Measurements from ENCODE around the gene ZNF586. TPM values are rescaled to one million over a fixed set of nuclear protein-coding genes. Genes with fewer than 3 reads are reported as not detected.
"Not testable (repeated sequence)": the region's sequence is repeated elsewhere in the genome, so short reads cannot be mapped to it uniquely, and the experiment has no call there.

The ZNF586 gene
- 10.1 and 12.9 TPM in 2 replicates for total RNA-seq

DNA sequence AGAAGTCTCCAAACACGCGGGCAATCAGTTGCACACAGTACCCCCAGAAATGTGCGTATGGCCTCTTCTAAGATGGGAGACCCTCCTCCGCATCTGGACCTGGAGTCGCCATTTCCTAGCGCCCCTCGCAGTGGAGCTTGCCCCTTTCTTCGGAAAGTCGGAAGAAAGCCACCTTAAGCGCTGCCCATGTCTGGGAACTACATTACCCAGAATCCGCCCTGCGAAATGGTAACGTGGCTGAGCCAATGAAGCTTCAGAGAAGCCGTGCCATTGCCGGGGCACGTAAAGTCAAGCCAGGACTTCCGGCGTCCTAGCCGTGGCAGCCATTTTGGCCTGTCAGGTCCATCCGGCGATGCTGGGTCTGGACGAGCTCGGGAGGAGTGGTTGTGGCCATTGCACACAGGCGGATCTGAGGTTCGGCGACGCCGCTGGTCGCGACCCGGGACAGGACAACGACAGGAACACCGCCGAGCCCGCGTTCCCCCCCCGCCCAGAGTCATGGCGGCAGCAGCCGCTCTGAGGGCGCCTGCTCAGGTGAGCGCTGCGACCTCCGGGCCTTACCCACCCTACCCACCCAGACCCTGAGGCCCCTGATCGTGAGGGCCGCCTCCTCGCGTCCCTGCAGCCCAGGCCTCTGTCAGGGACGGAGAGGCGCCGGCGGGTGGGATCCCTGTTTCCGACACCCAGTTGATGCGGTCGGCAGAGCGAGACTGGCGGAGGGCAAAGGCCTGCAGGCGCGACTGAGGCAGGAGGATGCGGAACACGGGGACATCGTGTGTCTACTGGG, at the start of gene ZNF586:
TSS of gene ZNF586 (plus strand) at position 332 of the 787 bp plus-strand sequence. CDS start at position 499, 167 bp downstream.
- DNase-seq (ENCODE audit: low read depth in 2 of 2) = peak; percentile 91 to 94

DNA sequence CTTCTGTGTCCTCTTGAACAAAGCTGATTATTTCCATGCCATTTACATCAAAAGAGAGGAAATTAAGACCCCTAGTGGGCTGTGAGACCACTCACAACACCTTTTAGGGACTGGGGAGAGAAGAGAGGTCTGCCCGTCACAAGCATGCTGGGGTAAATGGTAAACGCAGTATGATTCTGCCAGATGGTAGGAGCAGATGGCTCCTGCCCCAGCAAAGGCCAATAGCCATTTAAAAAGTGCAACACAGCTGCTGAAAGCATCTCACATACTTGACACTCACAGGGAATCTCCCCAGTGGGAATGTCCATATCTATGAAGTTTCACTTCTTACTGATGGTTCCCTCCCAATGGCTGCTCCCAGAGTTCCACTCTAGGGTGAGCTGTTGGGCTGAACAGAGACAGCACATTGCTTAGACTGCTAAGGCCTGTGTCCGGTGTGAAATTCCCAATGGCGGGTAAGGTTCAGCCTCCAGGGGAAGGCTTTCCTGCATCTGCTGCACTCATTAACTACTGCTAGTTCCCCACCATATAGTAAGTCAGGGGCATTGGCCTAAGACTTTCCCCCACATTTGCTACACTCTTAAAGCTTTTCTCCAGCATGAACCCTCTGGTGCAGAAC, 49.5 kb upstream of the ZNF586 start:
- no peak for DNase-seq (ENCODE audit: low read depth in 2 of 2)

DNA sequence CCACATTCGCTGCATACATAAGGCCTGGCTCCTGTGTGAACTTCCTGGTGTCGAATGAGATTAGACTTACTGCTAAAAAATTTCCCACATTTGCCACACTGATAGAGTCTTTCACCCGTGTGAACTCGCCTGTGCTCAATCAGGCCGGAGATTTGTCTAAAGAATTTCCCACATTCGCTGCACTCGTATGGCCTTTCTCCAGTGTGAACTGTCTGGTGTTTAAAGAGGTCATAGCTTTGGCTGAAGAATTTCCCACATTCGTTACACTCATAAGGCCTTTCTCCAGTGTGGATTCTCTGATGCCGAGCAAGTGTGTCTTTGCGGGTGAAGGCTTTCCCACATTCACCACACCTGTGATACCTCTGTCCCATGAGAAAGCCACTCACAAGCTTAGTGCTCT, 48.6 kb upstream of the ZNF586 start:
- no peak for DNase-seq (ENCODE audit: low read depth in 2 of 2)

GRCh38 chr19:57738320-57738719, 31.2 kb upstream of the ZNF586 start:
- DNase-seq (ENCODE audit: low read depth in 2 of 2) = peak; percentile 10 to 42

DNA sequence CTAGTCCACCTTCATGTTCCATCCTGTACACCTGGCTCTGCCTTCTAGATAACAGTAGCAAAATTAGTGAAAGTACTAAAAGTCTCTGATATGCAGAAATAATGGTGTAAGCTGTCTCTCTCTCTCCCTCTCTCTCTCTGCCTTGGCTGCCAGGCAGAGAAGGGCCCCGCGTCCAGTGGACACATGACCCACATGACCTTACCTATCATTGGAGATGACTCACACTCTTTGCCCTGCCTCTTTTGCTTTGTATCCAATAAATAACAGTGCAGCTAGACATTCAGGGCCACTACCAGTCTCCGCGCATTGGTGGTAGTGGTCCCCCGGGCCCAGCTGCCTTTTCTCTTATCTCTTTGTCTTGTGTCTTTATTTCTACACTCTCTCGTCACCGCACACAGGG, 30.7 kb upstream of the ZNF586 start:
- DNase-seq (ENCODE audit: low read depth in 2 of 2) = not testable (repeated sequence)

- DNase-seq (ENCODE audit: low read depth in 2 of 2) = peak; percentile 72 to 91
Measured at GRCh38 chr19:57746580-57747471, 22.6 kb upstream of the ZNF586 start, which contains the start of gene ZNF776. Gene ZNF776, plus strand, starts transcription at chr19:57746815. Its CDS starts 244 bp downstream, at chr19:57747059.

GRCh38 chr19:57747472-57747807, 22.0 kb upstream of the ZNF586 start:
- no peak for DNase-seq (ENCODE audit: low read depth in 2 of 2)

- DNase-seq (ENCODE audit: low read depth in 2 of 2) = no peak
Measured at GRCh38 chr19:57748029-57748428, 21.4 kb upstream of the ZNF586 start.

DNA sequence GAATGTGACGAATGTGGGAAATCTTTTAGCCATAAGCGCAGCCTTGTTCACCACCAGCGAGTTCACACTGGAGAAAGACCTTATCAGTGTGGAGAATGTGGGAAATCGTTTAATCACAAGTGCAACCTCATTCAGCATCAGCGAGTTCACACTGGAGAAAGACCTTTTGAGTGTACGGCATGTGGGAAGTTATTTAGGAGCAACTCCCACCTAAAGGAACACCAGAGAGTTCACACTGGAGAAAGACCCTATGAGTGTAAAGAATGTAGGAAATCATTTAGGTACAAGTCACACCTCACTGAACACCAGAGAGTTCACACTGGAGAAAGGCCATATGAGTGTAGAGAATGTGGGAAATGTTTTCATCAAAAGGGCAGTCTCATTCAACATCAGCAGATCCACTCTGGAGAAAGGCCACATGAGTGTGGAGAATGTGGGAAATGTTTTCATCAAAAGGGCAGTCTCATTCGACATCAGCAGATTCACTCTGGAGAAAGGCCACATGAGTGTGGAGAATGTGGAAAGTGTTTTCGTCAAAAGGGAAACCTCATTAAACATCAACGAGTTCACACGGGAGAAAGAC, 15.3 kb upstream of the ZNF586 start:
- DNase-seq (ENCODE audit: low read depth in 2 of 2) = no peak

DNA sequence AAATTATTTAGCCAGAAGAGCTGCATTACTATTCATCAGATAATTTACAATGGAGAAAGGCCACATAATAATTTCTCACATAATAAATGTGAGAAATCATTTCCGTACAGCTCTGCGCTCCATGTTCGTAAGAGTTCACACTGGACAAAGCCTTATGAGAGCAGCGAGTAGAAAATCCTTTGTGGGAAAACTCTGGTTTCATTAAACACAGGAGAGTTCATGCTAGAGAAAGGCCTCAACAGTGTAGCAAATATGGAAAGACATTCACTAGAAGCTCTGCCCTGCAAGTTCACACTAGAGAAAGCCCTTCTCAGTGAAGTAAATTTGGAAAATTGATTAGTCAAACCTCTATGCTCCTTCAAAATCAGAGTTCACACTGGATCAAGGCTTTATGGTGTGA, 14.4 kb upstream of the ZNF586 start:
- no peak for DNase-seq (ENCODE audit: low read depth in 2 of 2)

- DNase-seq (ENCODE audit: low read depth in 2 of 2) = no peak
Measured at GRCh38 chr19:57757941-57758340, 11.5 kb upstream of the ZNF586 start.

GRCh38 chr19:57759096-57759495, 10.4 kb upstream of the ZNF586 start:
- no peak for DNase-seq (ENCODE audit: low read depth in 2 of 2)

DNA sequence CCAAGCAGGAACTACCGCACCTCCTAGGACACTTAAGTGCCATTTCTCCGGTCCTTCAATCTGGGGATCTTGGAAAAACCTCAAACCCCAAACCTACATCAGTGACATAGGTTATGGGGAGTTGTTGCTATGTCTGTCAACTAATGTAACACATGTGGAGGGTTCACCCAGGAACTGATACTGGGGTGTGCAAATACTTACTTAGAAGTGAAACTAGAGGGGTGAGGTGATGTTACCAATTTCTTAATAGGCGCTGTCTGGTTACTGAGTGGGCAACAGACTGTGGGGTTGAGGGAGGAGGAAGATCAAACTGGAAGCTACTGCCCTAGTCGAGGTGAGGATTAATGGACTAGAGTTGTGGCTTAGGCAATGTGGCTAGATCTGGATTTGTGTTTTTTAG, 1.9 kb downstream of the ZNF586 start:
- no peak for DNase-seq (ENCODE audit: low read depth in 2 of 2)

DNA sequence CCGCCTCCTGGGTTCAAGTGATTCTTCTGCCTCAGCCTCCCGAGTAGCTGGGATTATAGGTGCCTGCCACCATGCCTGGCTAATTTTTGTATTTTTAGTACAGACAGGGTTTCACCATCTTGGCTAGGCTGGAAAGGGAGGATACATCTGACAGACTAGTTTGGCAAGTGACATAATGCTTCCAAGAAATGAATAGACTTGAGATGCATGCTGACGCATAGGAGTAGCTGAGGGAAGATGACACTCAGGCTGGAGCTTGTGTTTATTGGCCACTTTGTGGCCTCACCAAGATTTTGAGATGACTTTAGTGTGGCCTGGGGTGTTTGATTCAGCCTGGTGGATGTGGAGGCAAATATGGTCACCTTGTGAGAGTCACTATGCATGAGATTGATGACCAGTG, 4.0 kb downstream of the ZNF586 start:
- no peak for DNase-seq (ENCODE audit: low read depth in 2 of 2)

DNA sequence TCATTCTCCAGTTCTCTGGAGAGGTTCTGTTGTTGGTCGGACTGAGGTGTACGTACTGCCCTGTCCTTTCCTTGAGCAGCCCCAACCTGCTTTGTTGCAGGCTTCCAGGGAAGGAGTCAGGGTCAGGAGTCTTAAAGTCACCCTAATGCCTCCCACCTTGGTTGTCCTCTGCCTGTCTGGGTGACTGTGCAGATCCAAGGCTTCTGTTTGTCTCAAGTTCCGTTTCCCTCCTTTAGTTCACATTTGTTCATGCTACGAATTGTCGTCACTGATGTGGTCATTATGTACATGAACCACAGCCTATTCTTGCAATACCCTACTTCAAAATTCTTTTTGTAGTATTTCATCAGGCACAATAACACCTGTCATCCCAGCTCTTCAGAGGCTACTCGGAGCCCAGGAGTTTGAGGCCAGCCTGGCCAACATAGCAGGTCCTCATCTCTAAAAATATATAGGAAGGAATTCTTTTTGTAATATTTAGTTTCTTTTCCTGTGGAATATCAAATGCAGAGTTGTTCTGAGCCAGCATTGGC, 7.4 kb downstream of the ZNF586 start:
- DNase-seq (ENCODE audit: low read depth in 2 of 2) = no peak

GRCh38 chr19:57778336-57778735, 8.9 kb downstream of the ZNF586 start:
- no peak for DNase-seq (ENCODE audit: low read depth in 2 of 2)

DNA sequence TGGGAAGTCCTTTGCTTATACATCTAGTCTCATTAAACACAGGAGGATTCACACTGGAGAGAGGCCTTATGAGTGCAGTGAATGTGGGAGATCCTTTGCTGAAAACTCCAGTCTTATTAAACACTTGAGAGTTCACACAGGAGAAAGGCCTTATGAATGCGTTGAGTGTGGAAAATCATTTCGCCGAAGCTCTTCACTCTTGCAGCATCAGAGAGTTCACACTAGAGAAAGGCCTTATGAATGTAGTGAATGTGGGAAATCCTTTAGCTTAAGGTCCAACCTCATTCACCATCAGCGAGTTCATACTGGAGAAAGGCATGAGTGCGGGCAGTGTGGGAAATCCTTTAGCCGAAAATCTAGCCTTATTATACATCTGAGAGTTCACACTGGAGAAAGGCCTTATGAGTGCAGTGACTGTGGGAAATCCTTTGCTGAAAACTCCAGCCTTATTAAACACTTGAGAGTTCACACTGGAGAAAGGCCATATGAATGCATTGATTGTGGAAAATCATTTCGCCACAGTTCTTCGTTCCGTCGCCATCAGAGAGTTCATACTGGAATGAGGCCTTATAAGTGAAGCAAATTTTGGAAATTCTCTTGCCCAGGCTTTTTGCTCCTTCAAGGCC, 9.9 kb downstream of the ZNF586 start:
- DNase-seq (ENCODE audit: low read depth in 2 of 2) = no peak

GRCh38 chr19:57786286-57786685, 16.8 kb downstream of the ZNF586 start:
- no peak for DNase-seq (ENCODE audit: low read depth in 2 of 2)

- DNase-seq (ENCODE audit: low read depth in 2 of 2) = no peak
Measured at GRCh38 chr19:57786906-57787305, 17.4 kb downstream of the ZNF586 start.

GRCh38 chr19:57788114-57788692, 18.7 kb downstream of the ZNF586 start:
- DNase-seq (ENCODE audit: low read depth in 2 of 2) = no peak

DNA sequence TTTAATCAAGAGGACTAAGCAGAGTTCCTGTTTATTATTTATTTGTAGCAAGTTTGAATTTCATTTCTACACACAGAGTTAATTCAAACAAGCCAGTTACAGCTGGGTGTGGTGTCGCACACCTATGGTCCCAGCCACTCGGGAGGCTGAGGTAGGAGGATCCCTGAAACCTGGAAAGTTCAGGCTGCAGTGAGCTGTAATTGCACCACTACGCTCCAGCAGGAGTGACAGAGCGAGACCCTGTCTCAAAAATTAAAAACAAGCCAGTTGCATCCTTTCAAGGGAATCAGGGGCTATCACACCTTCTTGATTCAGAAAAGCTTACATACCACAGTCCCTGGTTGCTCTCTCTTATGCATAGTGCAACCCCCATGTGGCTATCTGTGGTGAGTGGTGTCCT, 19.8 kb downstream of the ZNF586 start:
- no peak for DNase-seq (ENCODE audit: low read depth in 2 of 2)
